ENCODE results near the gene DHX32.

GRCh38 chr10:125823663-125824251 lies 57.3 kb downstream of the DHX32 start:
- TF ChIP-seq CTCF (conservative IDR thresholded peaks at IDR 0.05; ENCODE audit: low read depth, low read length) = no peak
- TF ChIP-seq EZH2 (IDR thresholded peaks at IDR 0.05; ENCODE audit: borderline replicate concordance, low read depth, low read length, poor library complexity, severe bottlenecking) = no peak
